ENCODE data around the gene CTSL.

Gene CTSL

GRCh38 chr9:87710443-87710842 lies 15.5 kb upstream of the CTSL start (continued):
- TF ChIP-seq ZNF521 (tag by site-specific recombination; IDR thresholded peaks at IDR 0.05): no peak

GRCh38 chr9:87711857-87712800 lies 13.8 kb upstream of the CTSL start:
- H3K27ac ChIP-seq (ENCODE audit: extremely low read depth, low read depth, low read length): no peak overlapping the region
- ChIA-PET CTCF (interaction anchor here (0.6 kb wide), 2 partner anchors 27 to 763 kb away, joined by 3 to 4 read pairs; no protein-coding TSS in a partner anchor), POLR2A (interaction anchor here (0.5 to 1.0 kb wide), 2 partner anchors 11 to 14 kb away, joined by 3 to 4 read pairs; partner anchors contain the start of gene CTSL)
- H3K9me3 ChIP-seq (ENCODE audit: control insufficient read depth, insufficient read depth, low read depth, low read length): no peaks in the 10 kb centered on the region
- H3K4me1 ChIP-seq (ENCODE audit: control insufficient read depth, insufficient read depth, low read length): no peaks in the 10 kb centered on the region
- H3K4me3 ChIP-seq (ENCODE audit: low read depth, low read length): no peak overlapping the region
- H3K36me3 ChIP-seq (ENCODE audit: control insufficient read depth in 2 of 2, insufficient read depth in 1 of 2, low read length in 2 of 2): peaks cover 0 to 9% of the 10 kb centered on the region in 2 experiments; a peak in 1 of 3 replicates
- no peak for TF ChIP-seq YY2 (tag by site-specific recombination; IDR thresholded peaks at IDR 0.05)
- no peak for TF ChIP-seq INSM2 (tag by site-specific recombination; IDR thresholded peaks at IDR 0.05)
- TF ChIP-seq ZNF10 (tag by site-specific recombination; IDR thresholded peaks at IDR 0.05): no peak
- TF ChIP-seq ZNF837 (tag by site-specific recombination; IDR thresholded peaks at IDR 0.05): no peak
- TF ChIP-seq EGR2 (tag by site-specific recombination; IDR thresholded peaks at IDR 0.05; ENCODE audit: low read depth): peak; percentile 73
- no peak for TF ChIP-seq ZSCAN5A (tag by site-specific recombination; IDR thresholded peaks at IDR 0.05)
- no peak for TF ChIP-seq KLF1 (tag by site-specific recombination; IDR thresholded peaks at IDR 0.05)
- TF ChIP-seq ZNF184 (tag by site-specific recombination; IDR thresholded peaks at IDR 0.05): no peak
- no peak for TF ChIP-seq ZNF513 (tag by site-specific recombination; IDR thresholded peaks at IDR 0.05)
- TF ChIP-seq AEBP2 (tag by site-specific recombination; IDR thresholded peaks at IDR 0.05; ENCODE audit: borderline replicate concordance): no peak
- no peak for TF ChIP-seq IKZF3 (tag by site-specific recombination; IDR thresholded peaks at IDR 0.05)
- no peak for TF ChIP-seq ZNF398 (tag by site-specific recombination; IDR thresholded peaks at IDR 0.05)
- no peak for TF ChIP-seq TCF7L2 (IDR thresholded peaks at IDR 0.05; ENCODE audit: borderline replicate concordance, low read depth, low read length)
- TF ChIP-seq ZEB2 (tag by site-specific recombination; IDR thresholded peaks at IDR 0.05): no peak
- no peak for TF ChIP-seq ZNF138 (tag by site-specific recombination; IDR thresholded peaks at IDR 0.05; ENCODE audit: borderline replicate concordance)
- no peak for TF ChIP-seq ZNF571 (tag by site-specific recombination; IDR thresholded peaks at IDR 0.05)
- no peak for TF ChIP-seq ZNF214 (tag by site-specific recombination; IDR thresholded peaks at IDR 0.05; ENCODE audit: borderline replicate concordance)
- no peak for TF ChIP-seq ZNF555 (tag by site-specific recombination; conservative IDR thresholded peaks at IDR 0.05)
- TF ChIP-seq GFI1B (tag by site-specific recombination; IDR thresholded peaks at IDR 0.05): no peak
- TF ChIP-seq TSHZ1 (tag by site-specific recombination; IDR thresholded peaks at IDR 0.05; ENCODE audit: borderline replicate concordance): no peak
- TF ChIP-seq ZNF302 (tag by site-specific recombination; IDR thresholded peaks at IDR 0.05; ENCODE audit: low read depth): no peak
- TF ChIP-seq ZBTB48 (tag by site-specific recombination; IDR thresholded peaks at IDR 0.05): no peak
